ENCODE results near the gene SYTL3.

The SYTL3 gene

DNA sequence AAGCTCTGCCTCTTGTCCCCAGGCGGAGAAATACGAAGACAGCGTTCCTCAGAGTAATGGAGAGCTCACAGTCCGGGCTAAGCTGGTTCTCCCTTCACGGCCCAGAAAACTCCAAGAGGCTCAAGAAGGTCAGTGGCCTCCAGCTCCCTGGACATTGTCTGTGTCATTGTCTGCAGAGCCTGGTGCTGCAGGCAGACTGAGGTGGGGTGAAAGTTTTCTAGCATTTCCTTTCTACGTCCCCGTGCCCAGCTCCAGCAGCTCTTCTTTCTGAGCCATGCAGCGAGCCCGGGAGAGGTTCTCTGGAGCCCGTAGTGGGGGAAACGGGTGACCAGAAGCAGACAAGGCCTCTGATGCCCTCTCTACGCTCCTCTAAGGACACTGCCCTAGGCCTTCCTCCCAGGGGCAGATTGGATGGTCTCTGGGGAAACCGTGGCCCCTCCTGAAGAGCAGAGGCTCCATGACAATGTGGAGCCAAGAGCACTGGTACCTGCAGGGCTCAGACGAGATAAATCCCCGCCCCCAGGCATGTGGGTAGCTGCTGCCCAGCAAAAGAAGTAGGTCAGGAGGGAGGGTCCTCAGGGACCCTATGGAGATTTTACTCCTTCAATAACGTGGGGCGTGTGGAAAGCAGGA, 110.9 kb downstream of the SYTL3 start:
- DNase-seq: peak; percentile 8

- DNase-seq: no peak
Measured at GRCh38 chr6:158761746-158762145, 111.9 kb downstream of the SYTL3 start.

- no peak for DNase-seq
Measured at GRCh38 chr6:158762787-158763433, 113.1 kb downstream of the SYTL3 start.

DNA sequence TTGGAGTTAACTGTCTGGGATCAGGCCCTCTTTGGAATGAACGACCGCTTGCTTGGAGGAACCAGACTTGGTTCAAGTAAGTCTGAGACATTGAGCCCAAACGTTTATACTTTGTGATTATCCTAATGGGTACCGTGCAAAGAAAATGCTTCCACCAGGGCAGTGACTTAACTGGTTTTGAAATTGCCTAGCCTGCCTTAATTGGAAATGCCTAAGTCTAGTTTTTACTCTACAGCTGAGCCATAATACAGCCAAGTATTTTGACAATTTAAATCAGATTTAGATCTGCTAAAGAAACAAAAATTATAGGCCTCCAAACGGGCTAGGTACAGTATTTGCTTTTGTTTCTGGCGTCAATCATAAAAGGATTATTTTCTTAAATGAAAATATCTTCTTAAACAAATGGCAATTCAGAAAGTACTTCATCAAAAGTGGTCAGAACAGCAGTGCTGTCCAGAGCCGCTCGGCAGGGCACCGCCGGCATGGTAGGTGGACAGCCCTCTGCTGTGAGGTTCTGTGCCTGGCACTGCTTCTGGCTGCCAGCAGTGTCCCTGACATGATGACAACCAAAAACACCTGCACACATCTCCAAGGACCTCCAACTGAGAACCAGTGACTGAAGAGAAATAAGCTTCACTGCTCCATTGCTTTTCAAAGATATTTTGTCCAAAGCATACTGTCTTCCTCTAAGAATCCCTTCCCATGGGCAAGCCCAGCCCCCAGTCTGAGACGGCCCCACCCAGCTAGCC, 113.8 kb downstream of the SYTL3 start:
- no peak for DNase-seq

- DNase-seq: no peak
Measured at GRCh38 chr6:158764183-158764849, 114.5 kb downstream of the SYTL3 start.

- DNase-seq: no peak
Measured at GRCh38 chr6:158764926-158765325, 115.1 kb downstream of the SYTL3 start.

GRCh38 chr6:158765499-158766068, 115.7 kb downstream of the SYTL3 start:
- DNase-seq: no peak

- DNase-seq: no peak
Measured at GRCh38 chr6:158766621-158767455, 117.0 kb downstream of the SYTL3 start.

- DNase-seq: no peak
Measured at GRCh38 chr6:158767709-158768108, 117.9 kb downstream of the SYTL3 start.

DNA sequence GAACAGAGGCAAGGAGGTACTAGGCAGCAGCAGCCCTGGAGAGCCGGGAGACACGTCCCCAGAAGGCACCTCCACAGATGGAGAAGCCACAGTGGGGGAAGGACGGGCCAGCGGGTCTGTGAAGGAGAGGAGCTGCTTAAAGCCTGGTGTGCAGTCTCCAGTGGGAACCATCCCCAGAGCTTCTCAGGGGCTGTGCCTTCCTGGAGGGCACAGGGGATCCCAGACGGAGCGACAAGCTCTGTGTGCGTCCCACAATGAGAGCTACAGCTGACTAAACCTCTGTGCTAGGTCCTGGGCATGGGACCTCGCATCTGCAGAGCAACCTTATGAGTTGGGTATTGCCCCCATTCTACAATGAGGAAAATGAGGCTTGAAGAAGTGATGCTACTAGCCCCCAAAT, 118.6 kb downstream of the SYTL3 start:
- DNase-seq: no peak

DNA sequence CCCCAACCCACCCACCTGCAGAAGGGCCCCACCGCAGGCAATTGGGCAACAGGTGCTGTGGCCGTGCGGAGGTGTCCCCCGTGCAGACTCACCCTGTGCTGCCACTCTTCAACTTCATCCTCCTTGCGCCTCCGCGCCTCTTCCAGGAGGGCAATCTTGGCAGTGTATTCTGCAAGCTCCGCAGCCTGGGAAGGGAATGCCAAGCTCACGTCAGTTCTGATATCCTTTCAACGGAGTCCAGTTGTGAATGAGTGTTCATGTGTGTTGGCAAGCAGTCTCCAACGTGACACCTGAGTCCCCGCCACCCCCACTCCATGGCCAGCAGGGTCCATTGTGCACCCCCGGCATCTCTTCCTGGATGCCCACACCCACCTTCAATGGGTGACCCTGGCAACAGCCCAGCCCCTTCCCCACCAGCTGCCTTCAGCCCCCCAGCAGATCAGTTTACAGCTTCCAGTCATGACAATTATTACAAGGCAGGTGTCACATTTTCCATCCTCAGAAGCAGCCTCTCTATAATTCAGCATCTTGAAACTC, 119.4 kb downstream of the SYTL3 start:
- DNase-seq: no peak

DNA sequence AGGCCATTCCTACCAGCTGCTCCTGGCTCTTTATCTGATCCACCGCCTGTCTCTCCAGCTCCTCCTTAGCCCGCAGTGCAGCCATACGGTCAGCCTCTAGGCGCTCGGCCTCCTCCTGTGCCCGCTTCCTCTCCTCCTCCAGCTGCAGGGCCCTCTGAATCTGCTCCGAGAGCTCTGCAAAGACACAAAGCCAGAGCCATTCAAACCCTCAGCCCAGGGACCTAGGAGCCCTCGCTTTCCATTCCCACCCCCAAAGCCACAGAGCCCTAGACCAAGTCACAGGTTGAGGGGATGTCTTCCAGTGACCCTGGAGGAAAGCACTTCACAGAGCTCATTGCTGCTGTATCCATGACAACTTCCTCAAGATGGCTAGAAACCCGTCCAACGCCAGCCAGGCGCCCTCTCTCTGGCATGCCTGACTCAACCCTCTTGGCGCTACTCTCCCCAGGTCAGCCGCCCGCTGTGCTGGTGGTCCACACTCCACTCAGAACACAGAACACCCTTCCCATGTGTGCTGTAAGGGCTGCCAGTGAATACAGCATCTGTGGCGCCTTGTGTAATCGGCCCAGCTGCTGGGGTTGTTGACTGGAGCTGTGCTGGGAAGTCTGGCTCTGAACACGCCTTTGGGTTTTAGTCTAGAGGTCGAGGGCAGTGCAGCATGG, 120.0 kb downstream of the SYTL3 start:
- DNase-seq: no peak

DNA sequence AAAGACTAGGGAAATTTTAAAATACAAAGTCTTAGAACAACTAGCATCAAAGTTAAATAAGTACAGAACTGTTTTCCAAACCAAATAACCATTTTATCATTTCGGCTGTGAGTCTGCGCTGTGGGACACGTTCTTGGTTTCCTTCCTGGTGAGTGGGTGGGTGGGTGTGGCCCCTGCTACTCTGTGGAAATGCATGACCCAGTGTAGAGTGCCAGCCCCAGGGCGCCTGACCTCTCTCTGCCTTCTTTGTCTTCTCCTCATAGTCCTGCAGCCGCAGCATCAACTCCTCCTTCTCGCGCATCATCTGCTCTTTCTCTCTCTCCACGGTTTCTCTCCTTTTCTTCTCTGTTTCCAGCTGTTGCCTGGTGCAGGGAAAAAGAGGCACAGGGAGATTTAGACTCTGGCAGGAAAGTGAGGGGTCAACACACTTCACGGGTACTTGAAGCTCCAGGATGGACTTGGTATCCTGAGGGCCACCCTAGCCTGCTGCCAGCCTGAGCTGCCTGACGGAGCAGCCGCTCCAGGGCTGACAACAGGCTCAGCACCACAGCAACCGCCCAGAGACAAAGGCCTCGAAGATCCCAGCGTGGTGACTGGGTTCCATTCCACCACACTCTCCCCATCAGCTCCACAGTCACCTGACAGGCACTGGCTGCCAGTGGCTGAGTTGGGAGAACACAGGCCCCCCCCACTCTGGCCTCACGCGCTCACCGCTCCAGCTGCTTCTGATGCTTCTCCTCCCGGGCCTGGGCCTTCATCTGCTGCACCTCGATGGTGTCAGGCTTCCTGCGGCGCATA, 120.9 kb downstream of the SYTL3 start:
- DNase-seq: no peak

- DNase-seq: no peak
Measured at GRCh38 chr6:158771399-158772152, 121.7 kb downstream of the SYTL3 start.

DNA sequence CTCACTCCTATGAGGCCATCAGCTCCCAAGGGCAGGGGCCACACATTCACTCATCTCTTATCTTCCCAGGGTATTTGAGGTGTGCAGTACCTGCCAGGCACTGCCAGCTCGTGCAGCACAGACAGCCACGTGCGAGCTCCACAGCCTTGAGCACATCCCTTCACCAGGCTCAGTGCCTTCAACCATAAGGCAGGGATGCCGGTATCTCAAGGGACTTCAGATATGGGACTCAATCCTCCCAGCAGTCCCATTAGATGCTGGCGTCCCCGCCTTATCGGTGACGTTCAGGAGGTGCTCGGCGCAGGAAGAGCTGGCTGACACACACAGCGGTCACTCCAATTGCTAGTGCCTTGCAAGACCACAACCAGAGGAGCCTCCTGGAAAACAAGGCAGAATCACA, 122.3 kb downstream of the SYTL3 start:
- no peak for DNase-seq

DNA sequence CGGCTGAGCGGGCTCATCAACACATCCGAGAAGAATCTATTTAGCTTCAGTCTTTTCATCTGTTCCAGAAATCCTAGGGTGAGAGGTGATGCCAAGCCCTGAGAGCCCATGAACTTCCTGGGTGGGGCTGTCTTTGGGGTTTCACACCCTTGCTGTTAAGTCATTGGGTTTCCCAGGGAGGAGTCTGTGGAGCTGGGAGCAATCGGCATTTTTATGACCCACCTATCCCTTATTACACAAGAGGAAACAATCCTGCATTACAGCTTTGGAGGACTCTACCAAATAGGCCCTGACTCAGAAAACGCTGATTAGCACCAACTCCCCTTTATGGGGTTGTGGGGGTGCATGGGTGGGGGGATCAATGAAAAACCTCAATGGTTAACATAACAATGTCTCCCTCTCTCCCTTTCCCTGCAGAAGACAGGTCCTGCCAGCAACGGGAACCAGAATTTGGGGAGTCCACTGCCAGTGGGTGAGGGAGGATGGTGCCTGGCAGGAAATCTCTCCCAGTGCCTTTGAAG, 123.1 kb downstream of the SYTL3 start:
- no peak for DNase-seq

DNA sequence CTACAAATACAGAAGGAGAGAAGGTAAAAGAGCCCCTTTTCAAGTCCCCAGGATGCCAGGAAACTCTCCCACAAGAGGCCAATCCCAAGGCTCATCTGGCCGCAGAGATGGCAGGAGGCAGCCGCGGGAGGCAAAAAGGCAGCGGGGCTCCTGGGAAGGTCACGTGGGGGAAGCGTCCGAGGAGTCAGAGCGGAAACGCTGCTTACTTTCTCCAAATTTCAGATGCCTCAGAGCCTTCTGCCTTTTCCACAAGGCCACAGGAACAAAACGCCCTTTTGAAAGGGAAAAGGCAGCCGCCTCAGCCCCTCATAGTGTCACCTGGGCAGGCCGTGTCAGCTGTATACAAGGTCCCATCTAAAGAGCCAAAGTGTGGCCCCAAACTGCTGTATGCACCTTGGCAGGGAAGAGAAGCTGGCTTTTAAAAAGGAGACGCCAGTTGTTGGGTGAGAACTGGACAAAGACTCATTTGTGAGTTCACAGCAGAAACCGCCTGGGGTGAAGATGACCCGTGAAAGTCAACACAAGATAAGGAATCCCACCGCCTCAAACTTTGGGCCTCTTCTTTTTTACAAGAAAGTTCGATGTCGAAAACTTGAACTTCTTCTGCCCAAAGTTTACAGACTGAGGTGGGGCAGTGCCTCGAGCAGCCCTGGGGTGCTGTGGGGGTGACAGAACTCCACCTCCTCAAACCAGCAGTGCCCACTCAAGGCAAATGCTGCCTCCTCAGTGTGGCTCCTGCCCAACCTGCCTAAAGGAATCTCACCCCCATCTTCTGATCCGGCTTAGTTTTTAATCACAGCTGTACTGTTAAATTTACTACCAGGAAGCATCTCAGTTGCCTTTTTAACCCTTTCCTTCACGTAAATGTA, 124.0 kb downstream of the SYTL3 start:
- DNase-seq: no peak

Data from right kidney (tissue), 1 donor.